Mesenchymal stem cell (in vitro differentiated cells and primary cell): ENCODE results near the gene NAA15.

Source experiments
- DNase-seq: peaks from one replicate; pipeline ENCODE4 v3.0.0-alpha.2; 2013
- H2AFZ ChIP-seq: one replicate; pipeline ENCODE4 v1.6.1; 2013; ENCODE audit warnings: low read depth, mild to moderate bottlenecking, control low read depth, inconsistent platforms, low read length, moderate library complexity
- H2AK5ac ChIP-seq: 2 replicates; pipeline ENCODE4 v1.6.1; 2013; ENCODE audit warnings: low read length, moderate library complexity, mild to moderate bottlenecking, inconsistent platforms; ENCODE audit not compliant: severe bottlenecking
- H2BK120ac ChIP-seq: one replicate; pipeline ENCODE4 v1.6.1; 2013; ENCODE audit warnings: low read depth, mild to moderate bottlenecking, inconsistent platforms, low read length, moderate library complexity
- H2BK12ac ChIP-seq, 2 experiments: one replicate each; pipeline ENCODE4 v1.6.1; 2013; ENCODE audit warnings: inconsistent platforms in 2 of 2, low read length in 2 of 2, mild to moderate bottlenecking in 2 of 2, moderate library complexity in 2 of 2, control low read depth in 1 of 2
- H2BK15ac ChIP-seq: one replicate; pipeline ENCODE4 v1.6.1; 2013; ENCODE audit warnings: mild to moderate bottlenecking, low read depth, inconsistent platforms; ENCODE audit not compliant: poor library complexity, severe bottlenecking
- H2BK5ac ChIP-seq: 2 replicates; pipeline ENCODE4 v1.6.1; 2013; ENCODE audit warnings: low read depth, mild to moderate bottlenecking, low read length, control low read depth, inconsistent platforms; ENCODE audit not compliant: poor library complexity, severe bottlenecking
- H3K14ac ChIP-seq, 2 experiments: one replicate each; pipeline ENCODE4 v1.6.1; 2013; ENCODE audit warnings: inconsistent platforms in 2 of 2, low read length in 2 of 2, control low read depth in 1 of 2, mild to moderate bottlenecking in 1 of 2, moderate library complexity in 1 of 2
- H3K18ac ChIP-seq, 2 experiments: one replicate each; pipeline ENCODE4 v1.6.1; 2013; ENCODE audit warnings: inconsistent platforms in 2 of 2, low read length in 2 of 2, control low read depth in 1 of 2, low read depth in 1 of 2, mild to moderate bottlenecking in 1 of 2
- H3K23ac ChIP-seq, 2 experiments: one replicate each; pipeline ENCODE4 v1.6.1; 2013; ENCODE audit warnings: inconsistent platforms in 2 of 2, low read length in 2 of 2, mild to moderate bottlenecking in 2 of 2, moderate library complexity in 2 of 2, control low read depth in 1 of 2
- H3K27ac ChIP-seq: 2 replicates; pipeline ENCODE4 v1.5.1; 2013; ENCODE audit warnings: mild to moderate bottlenecking, moderate library complexity, low read length, control low read depth, inconsistent platforms; ENCODE audit not compliant: poor library complexity, severe bottlenecking
- H3K27me3 ChIP-seq, 2 experiments: 2 replicates each; pipeline versions ENCODE4 v1.6.1 to v1.7.0; 2013; ENCODE audit warnings: low read length in 2 of 2, mild to moderate bottlenecking in 2 of 2, moderate library complexity in 2 of 2, control low read depth in 1 of 2, inconsistent platforms in 1 of 2; ENCODE audit not compliant: control insufficient read depth in 1 of 2, insufficient read depth in 1 of 2
- H3K36me3 ChIP-seq, 2 experiments: 2 replicates each; pipeline versions ENCODE4 v1.6.1 to v1.7.0; 2013; ENCODE audit warnings: low read length in 2 of 2, control low read depth in 1 of 2, inconsistent platforms in 1 of 2, low read depth in 1 of 2, mild to moderate bottlenecking in 1 of 2; ENCODE audit not compliant: insufficient read depth in 2 of 2, control insufficient read depth in 1 of 2
- H3K4ac ChIP-seq, 2 experiments: one replicate each; pipeline ENCODE4 v1.6.1; 2013; ENCODE audit warnings: inconsistent platforms in 2 of 2, low read length in 2 of 2, mild to moderate bottlenecking in 2 of 2, moderate library complexity in 2 of 2, control low read depth in 1 of 2, low read depth in 1 of 2
- H3K4me1 ChIP-seq: 2 replicates; pipeline ENCODE4 v1.6.1; 2013; ENCODE audit warnings: low read depth, low read length, control low read depth; ENCODE audit not compliant: control insufficient read depth, insufficient read depth
- H3K4me2 ChIP-seq: 2 replicates; pipeline ENCODE4 v1.6.1; 2013; ENCODE audit warnings: low read length, mild to moderate bottlenecking, inconsistent platforms; ENCODE audit not compliant: poor library complexity, severe bottlenecking
- H3K4me3 ChIP-seq, 2 experiments: 2 replicates each; pipeline versions ENCODE4 v1.5.1 to v1.7.0; 2013; ENCODE audit warnings: low read length in 2 of 2, mild to moderate bottlenecking in 2 of 2, control low read depth in 1 of 2, low read depth in 1 of 2; ENCODE audit not compliant: insufficient read depth in 1 of 2
- H3K79me1 ChIP-seq: replicated peaks from 2 replicates; pipeline ENCODE4 v1.6.1; 2013; ENCODE audit warnings: mild to moderate bottlenecking, control low read depth, low read length, inconsistent platforms; ENCODE audit not compliant: poor library complexity, severe bottlenecking
- H3K9ac ChIP-seq: 2 replicates; pipeline ENCODE4 v1.7.0; 2013; ENCODE audit warnings: mild to moderate bottlenecking, low read length, moderate library complexity
- H3K9me3 ChIP-seq: 2 replicates; pipeline ENCODE4 v1.7.0; 2013; ENCODE audit warnings: mild to moderate bottlenecking, low read length; ENCODE audit not compliant: control insufficient read depth
- H4K8ac ChIP-seq: one replicate; pipeline ENCODE4 v1.6.1; 2013; ENCODE audit warnings: inconsistent platforms, mild to moderate bottlenecking, low read length, moderate library complexity
- H4K91ac ChIP-seq: one replicate; pipeline ENCODE4 v1.6.1; 2013; ENCODE audit warnings: mild to moderate bottlenecking, low read length, inconsistent platforms
- whole genome bisulfite sequencing: methylation state at CpG from one replicate; pipeline ENCODE4 v1.1.7; 2013; ENCODE audit warnings: mixed read lengths; 5-methylcytosine and 5-hydroxymethylcytosine counted together

The NAA15 gene

GRCh38 chr4:139324620-139325019 is 23.3 kb downstream of the NAA15 start:
- Histone ChIP-seq H2AK5ac (no peak overlapping the region), H3K9me3 (no peaks in the 10 kb centered on the region), H2AFZ (no peak overlapping the region), H2BK120ac (no peak overlapping the region), H2BK15ac (no peak overlapping the region), H3K14ac (no peak overlapping the region), H4K8ac (no peak overlapping the region), H3K27ac (no peak overlapping the region), H3K9ac (no peak overlapping the region), H3K36me3 (peaks cover 7% of the 10 kb centered on the region in 2 experiments), H3K4ac (no peak overlapping the region), H4K91ac (no peak overlapping the region), H3K4me2 (no peak overlapping the region), H3K18ac (no peak overlapping the region), H3K4me3 (no peak overlapping the region), H3K23ac (no peak overlapping the region), H2BK5ac (no peak overlapping the region), H3K27me3 (no peaks in the 10 kb centered on the region), H2BK12ac (no peak overlapping the region), H3K79me1 (peaks cover 2% of the 10 kb centered on the region), H3K4me1 (peaks cover 3% of the 10 kb centered on the region)
- DNase-seq: no peak
- WGBS: 100% methylated on average over 5 of the region's 6 CpGs

DNA sequence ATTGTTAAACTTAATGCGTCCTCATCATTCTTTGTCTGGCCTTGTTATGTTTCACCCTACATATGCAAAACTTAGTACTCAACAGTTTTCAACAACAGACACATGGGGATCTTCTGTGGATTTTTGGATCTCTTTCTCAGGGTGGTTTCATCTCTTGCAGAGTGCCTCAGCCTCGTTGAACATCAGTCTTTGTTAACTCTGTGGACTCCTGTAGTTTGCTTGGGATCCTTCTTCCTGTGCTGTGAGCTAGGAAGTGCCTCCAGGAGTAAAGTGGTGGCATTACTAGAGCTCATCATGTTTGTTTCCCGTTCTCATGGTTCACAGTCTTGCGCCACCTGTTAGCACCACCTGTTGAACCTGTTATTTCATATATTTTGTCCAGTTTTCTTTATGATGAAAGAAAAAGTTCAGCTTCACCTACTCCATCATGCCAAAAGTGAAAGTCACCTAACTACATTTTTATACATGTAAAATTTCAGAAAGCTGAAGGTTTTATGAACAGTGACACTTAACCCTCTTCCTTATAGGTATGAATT is 28.4 kb downstream of the NAA15 start:
- no peak overlapping the region for H3K23ac ChIP-seq
- no peak overlapping the region for H3K9ac ChIP-seq
- no peak overlapping the region for H2BK15ac ChIP-seq
- no peak overlapping the region for H2AFZ ChIP-seq
- H4K91ac ChIP-seq: no peak overlapping the region
- H3K79me1 ChIP-seq: peaks cover 3% of the 10 kb centered on the region
- no peak overlapping the region for H4K8ac ChIP-seq
- H3K27ac ChIP-seq: no peak overlapping the region
- H3K9me3 ChIP-seq: no peaks in the 10 kb centered on the region
- peaks cover 3% of the 10 kb centered on the region for H3K4me1 ChIP-seq
- no peak overlapping the region for H2AK5ac ChIP-seq
- DNase-seq: no peak
- WGBS: 88% methylated on average over 2 of the region's 4 CpGs
- no peak overlapping the region for H2BK120ac ChIP-seq
- no peak overlapping the region for H2BK5ac ChIP-seq
- no peak overlapping the region for H3K18ac ChIP-seq
- H3K27me3 ChIP-seq: no peaks in the 10 kb centered on the region
- no peak overlapping the region for H3K4me2 ChIP-seq
- no peak overlapping the region for H3K4me3 ChIP-seq
- H3K4ac ChIP-seq: no peak overlapping the region
- H2BK12ac ChIP-seq: no peak overlapping the region
- peaks cover 7 to 13% of the 10 kb centered on the region in 2 experiments for H3K36me3 ChIP-seq
- H3K14ac ChIP-seq: no peak overlapping the region

DNA sequence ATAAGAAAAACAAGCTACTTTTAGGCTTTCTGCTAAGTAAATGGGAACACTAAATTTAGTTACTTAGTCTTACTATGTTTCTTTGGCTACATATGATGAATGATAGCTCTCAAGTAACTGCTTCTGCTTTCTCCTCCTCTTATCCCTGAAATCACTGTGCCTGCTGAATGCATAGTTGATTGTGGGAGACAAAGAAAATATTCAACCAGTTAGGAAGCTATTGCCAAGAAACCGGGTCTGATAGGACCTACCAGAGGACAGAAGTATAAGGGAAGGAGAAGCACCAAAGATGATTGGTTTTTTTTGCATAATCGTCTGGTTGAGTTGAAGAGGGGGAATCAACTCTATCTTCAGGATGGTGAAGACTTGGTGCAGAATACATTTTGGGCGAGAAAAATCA is 29.0 kb downstream of the NAA15 start:
- peaks cover 3% of the 10 kb centered on the region for H3K4me1 ChIP-seq
- WGBS: 94% methylated on average over 3 of the region's 3 CpGs
- no peak overlapping the region for H2BK15ac ChIP-seq
- H3K9me3 ChIP-seq: no peaks in the 10 kb centered on the region
- no peak overlapping the region for H3K27ac ChIP-seq
- no peak overlapping the region for H2AFZ ChIP-seq
- no peak overlapping the region for H3K23ac ChIP-seq
- no peak overlapping the region for H3K4me3 ChIP-seq
- H3K36me3 ChIP-seq: peaks cover 8 to 15% of the 10 kb centered on the region in 2 experiments
- H3K9ac ChIP-seq: no peak overlapping the region
- no peak overlapping the region for H4K91ac ChIP-seq
- no peak overlapping the region for H2BK5ac ChIP-seq
- no peak overlapping the region for H2AK5ac ChIP-seq
- peaks cover 3% of the 10 kb centered on the region for H3K79me1 ChIP-seq
- H3K18ac ChIP-seq: no peak overlapping the region
- no peak overlapping the region for H2BK120ac ChIP-seq
- DNase-seq: no peak
- no peak overlapping the region for H4K8ac ChIP-seq
- H2BK12ac ChIP-seq: no peak overlapping the region
- H3K27me3 ChIP-seq: no peaks in the 10 kb centered on the region
- H3K4ac ChIP-seq: no peak overlapping the region
- H3K4me2 ChIP-seq: no peak overlapping the region
- no peak overlapping the region for H3K14ac ChIP-seq

GRCh38 chr4:139331185-139331584 is 29.9 kb downstream of the NAA15 start:
- Histone ChIP-seq H3K4me3 (no peak overlapping the region), H3K27ac (no peak overlapping the region), H2BK5ac (no peak overlapping the region), H3K4me1 (peaks cover 2% of the 10 kb centered on the region), H4K91ac (no peak overlapping the region), H4K8ac (no peak overlapping the region), H3K4ac (no peak overlapping the region), H2BK15ac (no peak overlapping the region), H3K18ac (no peak overlapping the region), H2AFZ (no peak overlapping the region), H3K23ac (no peak overlapping the region), H3K27me3 (no peaks in the 10 kb centered on the region), H3K9me3 (no peaks in the 10 kb centered on the region), H3K9ac (no peak overlapping the region), H3K14ac (no peak overlapping the region), H2BK12ac (no peak overlapping the region), H3K36me3 (peaks cover 12 to 21% of the 10 kb centered on the region in 2 experiments), H2BK120ac (no peak overlapping the region), H3K79me1 (peaks cover 7% of the 10 kb centered on the region), H3K4me2 (no peak overlapping the region), H2AK5ac (no peak overlapping the region)
- no peak for DNase-seq
- WGBS: 100% methylated on average over 1 of the region's 1 CpG
